GM18907 (cell line): ENCODE measurements around the gene BCKDK.
"Not testable (repeated sequence)": the region's sequence is repeated elsewhere in the genome, so short reads cannot be mapped to it uniquely, and the experiment has no call there.

Experiments
- ATAC-seq: cut with Tn5 transposase; IDR thresholded peaks from one replicate; pipeline ENCODE4 v1.9.1; 2021; ENCODE audit warnings: mild to moderate bottlenecking, moderate library complexity; ENCODE audit not compliant: unreplicated experiment

BCKDK gene

GRCh38 chr16:31138621-31139578 lies 30.7 kb downstream of the BCKDK start:
- no peak for ATAC-seq

DNA sequence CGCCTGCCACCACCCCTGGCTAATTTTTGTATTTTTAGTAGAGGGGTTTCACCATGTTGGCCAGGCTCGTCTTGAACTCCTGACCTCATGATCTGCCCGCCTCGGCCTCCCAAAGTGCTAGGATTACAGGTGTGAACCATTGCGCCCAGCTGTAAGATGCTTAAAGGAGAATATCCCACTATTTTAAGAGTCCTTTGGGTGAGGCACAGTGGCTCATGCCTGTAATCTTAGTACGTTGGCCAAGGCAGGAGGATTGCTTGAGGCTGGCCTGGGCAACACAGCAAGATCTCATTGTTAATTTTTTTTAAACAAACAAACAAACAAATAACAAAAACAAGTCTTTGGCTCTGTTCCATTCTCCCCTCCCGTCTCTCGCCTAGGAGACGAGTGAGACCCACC lies 32.9 kb downstream of the BCKDK start:
- ATAC-seq = not testable (repeated sequence)

- peak; percentile 18 for ATAC-seq
Observed at GRCh38 chr16:31141489-31142108, 33.4 kb downstream of the BCKDK start.

DNA sequence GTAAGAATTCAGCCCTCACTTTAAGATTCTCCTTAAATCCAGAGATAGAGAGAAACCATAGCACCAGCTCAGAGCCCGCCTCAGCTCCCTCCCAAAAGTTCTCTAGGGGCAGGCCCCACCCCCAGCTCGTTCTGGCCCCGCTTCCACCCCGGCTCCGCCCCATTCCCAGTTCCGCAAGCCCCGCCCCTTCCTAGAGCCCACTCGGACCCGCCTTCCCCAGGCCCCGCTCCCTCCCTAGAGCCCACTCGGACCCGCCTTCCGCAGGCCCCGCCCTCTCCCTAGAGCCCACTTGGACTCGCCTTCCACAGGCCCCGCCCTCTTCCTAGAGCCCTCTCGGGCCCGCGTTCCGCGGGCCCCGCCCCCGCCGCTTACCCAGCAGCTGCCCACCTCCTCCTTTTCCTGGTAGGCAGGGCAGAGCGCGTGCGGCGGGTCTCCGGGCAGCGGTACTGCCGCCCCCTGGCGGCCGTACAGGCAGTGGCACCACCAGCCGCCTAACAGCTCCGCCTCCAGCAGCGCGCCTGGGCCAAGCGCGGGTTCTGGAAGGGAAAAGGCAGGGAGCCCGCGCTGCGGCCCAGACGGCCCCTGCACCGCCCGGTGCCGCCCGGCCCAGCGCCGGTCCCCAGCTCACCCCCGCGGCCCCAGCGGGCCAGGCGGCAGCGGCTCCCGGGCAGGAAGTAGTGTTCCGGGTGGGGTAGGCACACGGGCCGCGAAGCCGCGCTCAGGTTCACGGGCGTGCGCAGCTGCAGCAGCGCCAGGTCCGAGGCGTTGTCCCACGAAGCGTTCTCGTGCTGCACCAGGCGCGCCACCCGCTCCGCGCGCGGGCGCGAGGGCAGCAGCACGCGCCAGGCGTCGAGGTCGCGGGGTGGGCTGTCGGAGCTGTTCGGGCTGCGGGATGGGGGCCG lies 34.2 kb downstream of the BCKDK start:
- ATAC-seq = peak; percentile 83

GRCh38 chr16:31143011-31143693 lies 35.0 kb downstream of the BCKDK start:
- no peak for ATAC-seq

- no peak for ATAC-seq
Observed at GRCh38 chr16:31143694-31144148, 35.5 kb downstream of the BCKDK start.

- not testable (repeated sequence) for ATAC-seq
Observed at GRCh38 chr16:31144418-31144817, 36.2 kb downstream of the BCKDK start.

GRCh38 chr16:31145398-31145990 lies 37.3 kb downstream of the BCKDK start:
- no peak for ATAC-seq

DNA sequence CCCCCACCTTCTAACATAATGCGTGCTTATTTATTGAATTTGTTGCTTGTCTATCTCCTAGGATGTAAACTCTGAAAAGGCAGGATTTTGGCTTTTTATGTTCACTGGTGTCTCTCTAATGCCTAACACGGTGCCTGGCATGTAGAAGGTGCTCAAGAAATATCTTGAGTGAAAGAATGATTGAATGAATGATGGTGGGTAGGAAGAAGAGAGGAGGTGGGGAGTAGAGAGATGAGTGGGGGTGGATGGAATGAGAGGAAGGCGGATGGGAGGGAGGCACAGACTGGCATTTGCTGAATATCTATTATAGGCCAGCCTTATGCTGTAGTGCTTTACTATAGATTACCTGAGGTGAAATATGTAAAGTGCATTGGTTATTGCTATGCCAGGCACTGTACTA lies 39.4 kb downstream of the BCKDK start:
- no peak for ATAC-seq

DNA sequence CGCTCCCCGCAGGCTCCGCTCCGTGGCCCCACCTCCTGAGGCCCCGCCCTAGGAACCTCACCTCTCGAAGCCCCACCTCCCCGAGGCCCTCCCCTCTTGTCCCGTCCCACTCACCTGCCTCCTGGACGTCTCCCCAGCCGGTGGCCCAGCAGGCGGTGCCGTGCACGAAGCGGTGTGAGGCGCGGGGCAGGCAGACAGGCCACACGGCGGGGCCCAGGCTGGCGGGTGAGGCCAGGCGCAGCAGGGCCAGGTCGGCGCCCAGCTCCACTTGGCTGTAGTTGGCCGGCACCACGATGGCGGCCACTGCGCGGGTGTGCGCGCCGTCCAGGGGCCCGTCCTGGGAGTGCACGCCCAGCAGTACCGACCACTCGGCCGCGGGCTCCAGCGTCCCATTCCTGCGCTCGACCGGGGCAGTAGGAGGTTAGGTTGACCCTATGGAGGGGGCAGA lies 40.1 kb downstream of the BCKDK start:
- no peak for ATAC-seq

GRCh38 chr16:31148896-31149295 lies 40.7 kb downstream of the BCKDK start:
- ATAC-seq = no peak

DNA sequence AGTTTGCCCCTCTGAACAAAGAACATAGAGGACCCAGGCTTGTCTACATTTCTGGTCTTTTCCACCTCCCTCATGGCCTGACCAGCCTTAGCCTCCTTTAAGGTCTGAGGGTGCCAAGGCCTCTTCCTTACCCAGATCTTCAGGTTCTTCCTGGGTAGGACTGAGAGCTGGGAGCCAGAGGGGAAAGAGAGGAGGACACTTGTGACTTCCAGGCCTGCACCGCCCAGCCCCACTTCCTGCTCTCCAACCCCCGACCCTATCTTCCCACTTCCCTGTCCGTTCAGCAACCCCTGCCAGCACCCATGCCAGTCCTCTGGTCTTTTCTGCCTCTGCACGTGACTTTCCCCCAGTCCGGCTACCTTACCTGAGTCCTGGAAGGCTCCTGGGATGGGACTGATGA lies 41.1 kb downstream of the BCKDK start:
- ATAC-seq = no peak

DNA sequence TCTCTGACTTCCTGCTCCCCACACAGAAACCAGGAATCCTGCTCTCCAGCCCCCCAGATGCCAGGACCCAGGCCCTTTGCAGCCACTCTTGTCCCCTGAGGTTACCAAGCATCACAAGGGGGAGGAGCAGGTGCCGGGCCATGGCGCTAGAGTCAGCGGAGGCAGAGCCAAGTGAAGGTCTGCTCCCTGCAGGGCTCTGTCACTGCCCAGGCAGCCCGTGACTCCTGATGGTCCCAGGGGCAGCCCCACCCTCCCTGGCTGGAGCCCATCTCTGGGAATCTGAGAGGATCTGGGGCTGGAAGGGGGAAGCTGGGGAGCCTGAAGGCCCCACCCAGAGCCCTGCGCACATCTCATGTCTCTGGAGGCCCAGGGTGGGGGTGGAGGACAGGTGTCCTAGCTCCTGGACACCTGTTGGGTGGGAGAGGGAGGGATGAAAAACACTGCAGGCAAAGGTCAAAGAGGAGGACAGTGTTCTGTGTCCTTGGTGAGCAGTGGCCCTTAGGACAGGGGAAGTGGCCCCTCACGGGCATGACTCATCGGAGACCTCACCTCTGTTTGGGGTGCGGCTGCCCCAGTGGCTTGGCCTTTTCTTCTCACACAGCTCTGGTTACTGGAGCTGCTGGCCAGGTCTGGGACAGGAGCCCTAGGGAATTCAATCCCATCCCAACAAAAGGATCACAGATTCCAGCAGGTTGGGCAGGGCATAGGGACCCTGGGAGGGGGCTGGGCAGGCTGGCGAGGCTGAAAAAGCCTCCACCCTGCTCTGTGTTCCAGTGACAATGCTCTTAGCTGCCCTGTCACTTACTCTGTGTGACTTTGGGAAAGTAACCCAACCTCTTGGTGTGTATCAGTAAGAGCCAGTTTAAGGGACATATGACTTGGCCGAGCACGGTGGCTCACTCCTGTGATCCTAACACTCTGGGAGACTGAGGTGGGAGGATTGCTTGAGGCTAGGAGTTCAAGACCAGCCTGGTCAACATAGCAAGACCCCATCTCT lies 42.0 kb downstream of the BCKDK start, which contains the start of gene PRSS36:
Gene PRSS36, minus strand, starts transcription at position 173 of the 997 bp plus-strand sequence. Its CDS starts 31 bp downstream, at position 142.
- ATAC-seq = no peak

- not testable (repeated sequence) for ATAC-seq
Observed at GRCh38 chr16:31150976-31151375, 42.8 kb downstream of the BCKDK start.

DNA sequence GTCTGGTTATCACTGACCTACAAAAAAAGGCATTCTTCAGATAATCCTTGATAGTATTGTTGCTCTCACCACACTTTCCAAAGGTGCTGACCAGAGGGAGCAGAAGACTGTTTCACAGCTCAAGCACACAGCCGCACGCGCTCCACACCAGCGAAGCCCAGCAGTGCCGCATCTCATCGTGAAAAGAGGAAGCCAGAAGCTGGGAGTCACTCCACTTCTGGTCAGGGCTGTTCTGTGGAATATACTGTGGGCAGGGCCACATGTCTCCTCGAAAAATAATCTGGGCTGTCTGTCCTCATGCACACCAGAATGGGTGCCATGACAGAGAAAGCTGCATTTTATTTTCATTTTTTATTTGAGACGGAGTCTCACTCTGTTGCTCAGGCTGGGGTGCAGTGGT lies 49.0 kb downstream of the BCKDK start:
- ATAC-seq = no peak
